HG03439 (cell line): ENCODE measurements around the gene PLB1.
A peak's percentile ranks its signal among the peaks of the same experiment; 100 is the strongest.
"Not testable (repeated sequence)": the region's sequence is repeated elsewhere in the genome, so short reads cannot be mapped to it uniquely, and the experiment has no call there.

Source experiments
- ATAC-seq: cut with Tn5 transposase; IDR thresholded peaks from one replicate; pipeline ENCODE4 v1.9.1; 2021; ENCODE audit warnings: mild to moderate bottlenecking, moderate library complexity; ENCODE audit not compliant: unreplicated experiment

The PLB1 gene

GRCh38 chr2:28663359-28663758 lies 167.5 kb downstream of the PLB1 start:
- no peak for ATAC-seq

GRCh38 chr2:28664120-28664842 lies 168.4 kb downstream of the PLB1 start:
- no peak for ATAC-seq

GRCh38 chr2:28665041-28665704 lies 169.3 kb downstream of the PLB1 start:
- ATAC-seq = no peak

- ATAC-seq = not testable (repeated sequence)
Measured at GRCh38 chr2:28665811-28666377, 170.0 kb downstream of the PLB1 start.

GRCh38 chr2:28666496-28667184 lies 170.8 kb downstream of the PLB1 start:
- ATAC-seq = no peak

GRCh38 chr2:28667261-28667660 lies 171.4 kb downstream of the PLB1 start:
- no peak for ATAC-seq

- ATAC-seq = no peak
Measured at GRCh38 chr2:28668106-28668814, 172.4 kb downstream of the PLB1 start.

- ATAC-seq = no peak
Measured at GRCh38 chr2:28668880-28669279, 173.0 kb downstream of the PLB1 start.

GRCh38 chr2:28670856-28671255 lies 175.0 kb downstream of the PLB1 start:
- ATAC-seq = no peak

- no peak for ATAC-seq
Measured at GRCh38 chr2:28673338-28673737, 177.5 kb downstream of the PLB1 start.

- ATAC-seq = no peak
Measured at GRCh38 chr2:28674062-28674712, 178.3 kb downstream of the PLB1 start.

GRCh38 chr2:28674713-28675068 lies 178.8 kb downstream of the PLB1 start:
- no peak for ATAC-seq

- no peak for ATAC-seq
Measured at GRCh38 chr2:28676152-28676835, 180.4 kb downstream of the PLB1 start.

GRCh38 chr2:28678175-28678855 lies 182.5 kb downstream of the PLB1 start:
- no peak for ATAC-seq

GRCh38 chr2:28678944-28679343 lies 183.1 kb downstream of the PLB1 start:
- no peak for ATAC-seq

GRCh38 chr2:28680657-28681056 lies 184.8 kb downstream of the PLB1 start:
- no peak for ATAC-seq

GRCh38 chr2:28681158-28681571 lies 185.3 kb downstream of the PLB1 start:
- peak; percentile 94 for ATAC-seq

- no peak for ATAC-seq
Measured at GRCh38 chr2:28681606-28682005, 185.7 kb downstream of the PLB1 start.

- ATAC-seq = no peak
Measured at GRCh38 chr2:28683100-28683706, 187.3 kb downstream of the PLB1 start.
